Endometrium (tissue), 2 donors: Measurements from ENCODE around the gene AAR2.

Source experiments
- FAIRE-seq: peaks from 2 replicates; lab custom pipeline; 2012; peaks lifted over from hg19 to GRCh38; lab: Jason Lieb, UNC
- donor health status: control.
- donor health status: control.

Gene AAR2, protein sequence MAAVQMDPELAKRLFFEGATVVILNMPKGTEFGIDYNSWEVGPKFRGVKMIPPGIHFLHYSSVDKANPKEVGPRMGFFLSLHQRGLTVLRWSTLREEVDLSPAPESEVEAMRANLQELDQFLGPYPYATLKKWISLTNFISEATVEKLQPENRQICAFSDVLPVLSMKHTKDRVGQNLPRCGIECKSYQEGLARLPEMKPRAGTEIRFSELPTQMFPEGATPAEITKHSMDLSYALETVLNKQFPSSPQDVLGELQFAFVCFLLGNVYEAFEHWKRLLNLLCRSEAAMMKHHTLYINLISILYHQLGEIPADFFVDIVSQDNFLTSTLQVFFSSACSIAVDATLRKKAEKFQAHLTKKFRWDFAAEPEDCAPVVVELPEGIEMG

DNA sequence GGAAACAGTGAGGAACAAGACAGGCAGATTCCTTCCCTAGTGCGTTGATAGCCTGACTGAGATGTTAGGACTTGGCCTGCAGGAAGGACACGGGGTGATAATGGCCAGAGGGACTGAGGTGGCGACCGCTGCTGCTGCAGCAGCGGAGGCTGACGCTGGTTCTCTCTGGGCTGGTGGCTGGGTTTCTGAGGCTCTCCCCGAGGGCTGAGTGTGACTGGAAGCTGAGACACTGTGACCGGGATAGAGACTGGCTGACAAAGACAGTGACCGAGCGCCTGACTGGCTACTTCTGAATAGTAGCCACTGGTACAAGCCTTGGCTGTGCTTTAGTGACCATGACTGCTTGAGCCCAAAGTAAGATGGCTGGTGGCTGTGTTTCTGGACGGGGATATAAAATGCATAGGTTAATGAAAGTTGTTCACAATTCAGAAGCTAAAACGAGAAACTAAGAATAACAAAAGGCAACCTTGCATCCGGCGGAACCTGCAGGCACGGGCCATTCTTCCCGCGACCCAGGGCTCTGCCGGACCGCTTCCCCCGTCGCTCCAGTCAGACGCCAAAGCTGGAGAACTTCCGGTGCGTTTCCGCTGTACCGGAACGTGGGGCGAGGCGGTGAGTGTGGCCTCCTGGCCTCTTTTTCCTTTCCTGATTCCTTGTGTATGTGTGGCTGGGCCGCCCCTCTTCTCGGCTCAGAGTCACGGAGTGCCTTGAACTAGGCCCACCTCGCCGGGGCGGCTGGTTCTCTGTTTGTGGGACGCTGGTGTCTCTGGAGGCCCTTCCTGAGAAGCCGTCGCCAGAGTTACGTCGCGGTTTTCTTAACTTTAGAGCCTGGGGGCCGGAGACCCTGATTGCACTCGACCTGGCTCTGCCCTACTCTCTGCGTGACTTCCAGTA, at the start of gene AAR2:
Gene AAR2, plus strand, starts transcription at position 587 of the 894 bp plus-strand sequence. CDS start 3,391 bp downstream, outside the sequence.
- no peak for FAIRE-seq

DNA sequence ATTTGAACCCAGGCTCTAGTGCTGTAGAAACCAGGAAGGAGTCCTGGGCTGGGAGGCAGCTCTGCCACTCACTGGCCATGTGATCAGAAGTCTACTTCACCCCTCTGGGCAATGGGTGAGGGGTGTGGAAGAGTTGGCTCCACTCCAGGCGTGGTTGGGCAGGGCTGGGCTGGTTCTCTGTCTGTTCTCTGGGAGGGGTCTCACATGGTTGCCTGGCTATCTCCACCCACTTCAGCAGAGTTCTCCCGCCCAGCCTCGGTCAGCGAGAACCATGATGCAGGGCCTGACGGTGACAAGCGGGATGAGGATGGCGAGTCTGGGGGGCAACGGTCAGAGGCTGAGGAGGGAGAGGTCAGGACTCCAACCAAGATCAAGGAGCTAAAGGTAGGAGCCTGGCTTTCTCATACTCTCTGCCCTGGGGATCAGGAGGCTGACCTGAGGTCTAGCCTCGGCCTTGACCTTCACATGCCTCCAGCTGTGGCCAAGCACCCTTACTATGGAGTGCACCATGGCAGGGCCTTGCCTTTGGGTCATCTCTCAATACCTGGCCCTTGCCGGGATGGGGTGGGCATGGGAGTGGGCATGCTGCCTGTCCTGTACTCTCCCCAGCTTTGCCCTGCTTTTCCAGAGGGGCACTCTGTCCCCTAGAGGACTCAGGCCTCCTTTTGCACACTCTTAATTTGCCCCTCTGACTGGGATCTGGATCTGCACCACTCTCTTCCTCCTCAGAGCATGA, 42.1 kb upstream of the AAR2 start:
- no peak for FAIRE-seq

- FAIRE-seq, result no peak
Measured at GRCh38 chr20:36196676-36197075, 39.6 kb upstream of the AAR2 start.

GRCh38 chr20:36197271-36197670, 39.0 kb upstream of the AAR2 start:
- no peak for FAIRE-seq

GRCh38 chr20:36199345-36200257, 36.7 kb upstream of the AAR2 start:
- no peak for FAIRE-seq

- FAIRE-seq, result no peak
Measured at GRCh38 chr20:36200451-36200850, 35.8 kb upstream of the AAR2 start.

DNA sequence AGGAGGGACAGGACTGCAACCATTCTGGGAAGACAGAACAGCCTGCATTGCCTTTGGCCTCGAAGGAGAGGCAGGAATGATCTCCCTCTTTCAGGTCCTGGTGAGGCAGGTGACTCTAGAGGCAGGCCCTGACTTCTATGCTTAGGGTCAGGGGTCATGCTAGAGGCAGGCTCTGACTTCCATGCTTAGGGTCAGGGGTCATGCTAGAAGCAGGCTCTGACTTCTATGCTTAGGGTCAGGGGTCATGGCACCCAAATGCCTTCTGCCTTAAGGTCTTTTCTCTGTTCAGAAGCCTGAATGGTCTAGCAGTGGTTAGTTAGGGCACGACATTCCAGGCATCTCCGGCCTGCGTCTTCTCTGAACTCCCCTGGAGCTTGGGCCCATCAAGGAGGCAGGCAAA, 35.1 kb upstream of the AAR2 start:
- no peak for FAIRE-seq

GRCh38 chr20:36202891-36203338, 33.4 kb upstream of the AAR2 start:
- no peak for FAIRE-seq

DNA sequence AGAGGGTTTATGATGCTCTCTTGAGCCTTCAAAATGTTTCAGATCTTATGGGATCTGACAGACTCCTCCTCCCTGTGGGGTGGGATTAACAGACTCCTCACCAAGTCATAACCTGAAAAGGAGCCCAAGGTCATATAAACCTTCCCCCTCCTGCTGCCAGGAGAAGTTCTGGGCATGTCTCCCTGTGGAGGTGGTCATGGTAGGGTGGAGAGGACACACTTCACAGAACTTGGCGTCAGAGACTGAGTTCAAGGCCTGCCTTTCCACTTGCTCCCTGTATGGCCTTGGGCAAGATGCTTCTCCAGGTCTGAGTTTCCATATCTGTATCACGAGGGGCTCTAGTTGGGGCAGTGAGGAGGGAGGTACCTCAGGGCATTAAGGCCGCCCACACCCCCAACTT, 32.4 kb upstream of the AAR2 start:
- FAIRE-seq, result no peak

- no peak for FAIRE-seq
Measured at GRCh38 chr20:36205026-36205425, 31.3 kb upstream of the AAR2 start.

DNA sequence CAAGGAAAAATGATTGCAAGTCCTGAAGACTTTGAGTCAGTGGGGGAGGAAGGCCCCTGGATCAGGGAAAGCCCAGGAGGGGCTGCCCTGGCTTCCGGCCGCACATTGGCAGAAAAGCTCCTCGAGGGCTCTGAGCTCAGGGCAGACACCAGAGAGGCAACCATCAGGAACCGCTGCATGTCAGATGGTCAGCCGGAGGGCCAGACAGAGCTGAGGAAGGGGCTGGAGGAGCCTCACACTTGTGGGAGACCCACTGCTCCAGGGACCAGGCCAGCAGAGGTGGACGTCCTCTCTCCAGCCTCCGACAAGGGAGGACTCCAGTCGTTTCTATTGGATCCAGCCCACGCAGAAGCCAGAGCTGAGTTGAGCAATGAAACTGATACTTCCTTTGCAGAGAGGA, 30.2 kb upstream of the AAR2 start:
- FAIRE-seq, result no peak

GRCh38 chr20:36206641-36207040, 29.6 kb upstream of the AAR2 start:
- FAIRE-seq, result no peak

DNA sequence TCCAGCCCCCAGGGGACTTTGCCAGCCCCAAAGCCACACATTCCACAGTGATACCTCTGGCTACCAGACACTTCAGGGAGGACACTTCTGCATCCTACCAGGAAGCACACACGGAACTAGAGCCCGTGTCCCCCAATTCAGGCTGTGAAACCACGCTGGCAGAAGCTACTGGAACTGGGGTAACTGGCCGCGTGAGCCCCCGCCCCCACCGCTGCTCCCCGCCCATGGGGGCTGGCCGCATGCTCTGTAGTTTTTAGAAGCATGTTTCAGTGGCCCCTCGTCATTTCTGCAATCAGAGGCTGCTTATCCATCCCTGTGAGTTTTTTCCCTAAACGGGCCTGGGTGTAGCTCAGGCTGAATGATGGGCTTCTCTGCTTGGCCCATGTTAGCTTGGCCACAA, 28.7 kb upstream of the AAR2 start:
- no peak for FAIRE-seq

DNA sequence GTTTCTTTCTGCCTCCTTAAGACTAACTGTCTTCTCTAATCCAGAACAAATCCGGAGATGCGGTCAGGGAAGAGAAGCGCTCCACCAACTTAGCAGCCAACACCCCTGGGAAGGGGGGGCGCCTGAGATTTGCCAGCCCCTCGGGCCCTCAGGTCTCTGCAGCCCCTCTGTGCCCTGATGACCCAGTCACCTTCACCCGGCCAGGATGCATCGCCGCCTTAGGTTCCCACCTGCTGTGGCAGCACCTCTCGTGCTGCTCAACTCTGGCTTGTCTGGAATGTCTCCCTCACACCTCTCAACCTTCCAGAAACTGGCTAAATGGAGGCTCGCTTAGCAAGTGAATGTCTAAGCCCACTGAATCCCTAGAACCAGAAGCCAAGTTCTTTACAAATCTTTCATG, 28.0 kb upstream of the AAR2 start:
- no peak for FAIRE-seq

GRCh38 chr20:36210436-36211021, 25.7 kb upstream of the AAR2 start:
- no peak for FAIRE-seq

DNA sequence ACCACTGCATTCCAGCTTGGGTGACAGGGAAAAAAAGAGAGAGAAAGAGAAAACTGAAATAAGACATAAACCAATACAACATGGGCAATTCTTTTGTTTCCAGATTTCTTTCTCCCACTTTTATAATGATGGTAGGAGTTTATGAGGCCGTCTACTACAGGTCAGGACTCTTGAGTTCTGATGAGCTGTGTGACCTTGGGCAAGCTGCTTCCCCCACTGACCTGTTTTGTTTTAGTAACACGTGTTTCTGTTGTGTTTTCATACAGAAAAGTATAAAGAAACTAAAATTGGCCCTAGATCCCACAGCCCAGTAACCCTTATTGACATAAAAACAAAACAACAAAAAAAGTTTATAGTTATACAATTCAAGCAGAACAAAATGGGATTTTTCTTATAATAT, 22.9 kb upstream of the AAR2 start:
- FAIRE-seq, result no peak

GRCh38 chr20:36214684-36215256, 21.5 kb upstream of the AAR2 start:
- FAIRE-seq, result no peak

GRCh38 chr20:36215778-36216177, 20.5 kb upstream of the AAR2 start:
- no peak for FAIRE-seq

- no peak for FAIRE-seq
Measured at GRCh38 chr20:36216314-36217025, 19.8 kb upstream of the AAR2 start.

GRCh38 chr20:36217226-36217625, 19.1 kb upstream of the AAR2 start:
- FAIRE-seq, result no peak
